ENCODE measurements around the gene METAP1D.
A peak's percentile ranks its signal among the peaks of the same experiment; 100 is the strongest.
"Not testable (repeated sequence)": the region's sequence is repeated elsewhere in the genome, so short reads cannot be mapped to it uniquely, and the experiment has no call there.

METAP1D gene

GRCh38 chr2:171999604-172000469, at the start of gene METAP1D:
METAP1D (plus strand) TSS chr2:171999953; CDS start chr2:171999970, 17 bp downstream.
- DNase-seq: peak; percentile 81

DNA sequence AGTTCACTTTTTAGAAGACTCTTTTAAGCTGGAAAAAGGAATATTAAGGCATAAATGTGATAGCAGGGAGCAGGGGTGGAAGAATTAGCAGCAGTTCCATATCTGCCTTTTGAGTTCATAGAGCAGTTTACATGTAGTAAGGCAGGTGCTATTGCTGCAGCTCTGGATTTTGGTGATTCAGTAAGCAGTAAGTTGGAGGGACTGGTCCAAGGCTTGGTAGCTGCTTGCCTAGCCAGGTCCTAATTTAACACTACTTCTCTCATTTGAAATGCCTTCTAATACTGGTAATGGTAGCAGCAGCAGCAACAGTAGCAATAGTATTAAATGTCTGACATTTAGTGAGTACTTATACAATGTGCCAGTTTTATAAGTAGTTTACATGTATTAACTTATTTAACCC, 47.5 kb upstream of the METAP1D start:
- DNase-seq: no peak

DNA sequence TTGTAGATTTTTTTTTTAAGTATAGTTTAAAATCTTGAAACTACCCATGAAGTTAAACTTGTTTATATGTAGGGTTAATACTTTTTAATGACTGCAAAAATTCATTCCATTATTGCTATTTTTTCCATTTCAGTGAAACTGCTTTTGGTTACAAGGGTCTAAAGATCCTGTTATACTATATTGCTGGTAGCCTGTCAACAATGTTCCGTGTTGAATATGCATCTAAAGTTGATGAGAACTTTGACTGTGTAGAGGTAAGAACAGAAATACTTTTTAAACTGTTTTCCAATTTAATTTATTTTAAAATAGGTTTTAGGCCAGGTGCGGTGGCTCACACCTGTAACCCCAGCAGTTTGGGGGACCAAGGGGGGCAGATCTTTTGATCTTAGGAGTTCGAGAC, 47.0 kb upstream of the METAP1D start:
- no peak for DNase-seq

GRCh38 chr2:171956135-171956825, 43.5 kb upstream of the METAP1D start:
- no peak for DNase-seq

DNA sequence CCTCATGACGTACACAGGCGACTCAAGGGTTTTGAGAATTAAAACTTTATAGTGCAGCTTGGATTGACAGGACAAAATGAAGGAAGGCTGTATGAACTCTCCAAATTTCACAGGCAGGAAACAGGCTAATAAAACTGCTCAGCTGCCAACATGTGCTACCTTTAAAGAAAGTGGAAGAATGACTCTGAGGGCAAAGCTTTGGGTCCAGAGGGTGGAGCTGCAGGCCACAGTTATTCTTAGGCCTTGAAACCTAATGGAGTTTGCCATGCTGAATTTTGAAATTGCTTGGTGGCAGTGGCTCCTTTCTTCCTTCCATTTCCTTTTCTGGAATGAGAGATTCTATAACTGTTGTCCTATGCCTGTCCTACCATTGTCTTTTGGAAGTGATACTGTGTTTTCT, 42.7 kb upstream of the METAP1D start:
- no peak for DNase-seq

- DNase-seq: no peak
Measured at GRCh38 chr2:171958475-171958874, 41.3 kb upstream of the METAP1D start.

GRCh38 chr2:171959998-171960397, 39.8 kb upstream of the METAP1D start:
- no peak for DNase-seq

GRCh38 chr2:171960570-171960969, 39.2 kb upstream of the METAP1D start:
- no peak for DNase-seq

DNA sequence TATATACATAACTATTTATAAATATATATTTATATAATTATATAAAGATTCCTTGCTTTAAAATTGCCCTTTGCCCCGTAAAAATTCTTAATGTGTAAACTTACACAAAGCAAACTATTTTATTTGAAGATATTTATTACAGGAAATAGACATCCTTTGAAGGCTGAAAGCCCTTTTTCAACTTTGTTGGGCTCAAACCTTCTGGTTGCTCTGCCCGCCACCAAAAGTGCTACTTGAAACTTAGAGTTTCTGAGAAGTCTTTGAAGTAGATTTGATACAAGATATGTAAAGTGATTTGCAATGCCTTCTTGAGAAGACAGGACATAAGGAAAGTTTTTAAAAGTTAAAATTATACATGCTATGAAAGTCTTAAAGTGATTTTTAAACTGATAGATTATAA, 36.6 kb upstream of the METAP1D start:
- no peak for DNase-seq

DNA sequence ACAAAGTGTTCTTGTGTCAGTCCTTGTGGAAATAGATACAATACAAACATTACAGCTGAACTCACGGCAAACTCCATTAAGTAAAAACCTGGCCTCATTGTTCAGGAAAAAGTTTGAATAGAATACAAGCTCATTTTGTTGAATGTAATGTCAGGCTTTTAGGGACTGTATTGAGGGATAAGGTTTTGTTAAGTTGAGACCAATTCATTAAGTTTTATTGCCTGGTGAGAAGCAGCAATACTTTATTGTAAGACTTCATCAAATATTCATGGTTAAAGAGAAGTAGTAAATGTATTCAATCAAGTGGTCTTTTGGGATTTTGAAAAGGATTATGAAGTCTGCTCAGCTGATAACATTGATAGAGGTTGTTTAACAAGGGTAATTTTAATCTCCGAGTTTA, 35.4 kb upstream of the METAP1D start:
- DNase-seq: no peak

GRCh38 chr2:171965238-171965637, 34.5 kb upstream of the METAP1D start:
- DNase-seq: no peak

GRCh38 chr2:171965661-171966060, 34.1 kb upstream of the METAP1D start:
- no peak for DNase-seq

DNA sequence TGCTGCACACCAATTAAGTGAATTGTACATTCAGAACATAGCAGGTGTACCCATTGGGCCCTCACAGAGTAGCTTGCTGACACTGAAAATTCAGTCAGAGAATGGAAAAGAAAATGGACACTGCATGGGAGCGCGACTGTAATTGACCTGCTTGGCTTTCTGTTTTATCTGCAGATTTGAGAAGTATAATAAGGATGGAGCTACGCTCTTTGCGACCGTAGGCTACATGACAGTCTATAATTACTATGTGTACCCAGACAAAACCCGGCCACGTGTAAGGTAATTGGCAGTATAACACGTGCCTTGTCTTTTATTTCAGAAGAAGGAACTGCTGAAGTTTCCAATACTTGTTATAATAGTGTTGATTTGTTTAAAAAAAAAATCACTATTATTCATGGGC, 33.5 kb upstream of the METAP1D start:
- DNase-seq: no peak

GRCh38 chr2:171966688-171967087, 33.1 kb upstream of the METAP1D start:
- no peak for DNase-seq

DNA sequence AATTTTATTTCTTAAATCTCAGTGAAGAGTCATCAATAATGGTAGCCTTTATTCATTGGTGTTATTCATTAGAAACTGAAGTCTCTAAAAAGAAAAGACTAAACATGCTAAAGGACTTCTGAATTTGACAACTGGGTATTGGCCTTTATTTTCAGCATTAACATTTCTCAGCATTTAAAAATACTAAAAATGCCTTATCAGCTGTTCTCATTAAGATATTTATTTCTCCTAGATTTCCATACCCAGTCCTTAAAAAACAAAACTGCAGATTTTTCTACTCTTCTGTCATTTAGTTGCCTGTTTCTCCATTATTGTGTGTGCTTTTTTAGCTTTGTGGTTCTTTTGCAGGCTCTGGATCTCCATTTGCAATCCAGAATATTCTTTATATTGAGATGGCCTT, 31.2 kb upstream of the METAP1D start:
- no peak for DNase-seq

- no peak for DNase-seq
Measured at GRCh38 chr2:171972329-171972982, 27.3 kb upstream of the METAP1D start.

DNA sequence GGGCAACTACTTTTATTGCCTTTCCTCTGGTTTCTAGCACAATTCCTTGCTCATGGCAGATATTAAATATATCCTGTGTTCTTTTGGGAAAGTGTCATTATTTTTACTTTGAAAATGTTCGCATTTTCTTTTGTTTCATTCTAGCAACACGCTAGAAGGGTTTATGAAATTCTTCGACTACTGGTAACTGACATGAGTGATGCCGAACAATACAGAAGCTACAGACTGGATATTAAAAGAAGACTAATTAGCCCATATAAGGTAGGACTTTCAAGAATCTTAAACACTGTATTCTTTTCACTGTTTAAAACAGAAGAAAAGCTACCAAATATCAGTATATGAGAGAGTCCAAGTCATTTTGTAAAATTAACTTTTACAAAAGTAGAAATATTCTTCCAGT, 20.6 kb upstream of the METAP1D start:
- no peak for DNase-seq

GRCh38 chr2:171983924-171984323, 15.8 kb upstream of the METAP1D start:
- DNase-seq: not testable (repeated sequence)

DNA sequence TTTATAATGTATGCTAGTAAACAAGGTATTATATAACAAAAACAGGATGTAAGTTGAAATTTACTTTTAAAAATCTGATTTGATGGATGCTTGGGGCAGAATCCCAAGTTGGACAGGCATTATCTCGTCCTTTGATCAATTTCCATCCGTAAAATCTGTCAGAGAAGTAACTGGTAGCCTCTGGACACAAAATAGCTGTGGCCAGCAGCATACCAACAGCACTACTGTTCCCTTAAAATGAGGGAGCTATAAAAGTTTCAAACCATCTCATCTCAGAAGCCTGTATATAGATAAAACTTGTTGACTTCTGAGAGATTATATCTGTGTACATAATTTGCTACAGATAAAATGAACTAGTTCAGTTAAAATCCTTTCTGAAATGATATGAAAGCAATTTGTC, 14.7 kb upstream of the METAP1D start:
- no peak for DNase-seq

DNA sequence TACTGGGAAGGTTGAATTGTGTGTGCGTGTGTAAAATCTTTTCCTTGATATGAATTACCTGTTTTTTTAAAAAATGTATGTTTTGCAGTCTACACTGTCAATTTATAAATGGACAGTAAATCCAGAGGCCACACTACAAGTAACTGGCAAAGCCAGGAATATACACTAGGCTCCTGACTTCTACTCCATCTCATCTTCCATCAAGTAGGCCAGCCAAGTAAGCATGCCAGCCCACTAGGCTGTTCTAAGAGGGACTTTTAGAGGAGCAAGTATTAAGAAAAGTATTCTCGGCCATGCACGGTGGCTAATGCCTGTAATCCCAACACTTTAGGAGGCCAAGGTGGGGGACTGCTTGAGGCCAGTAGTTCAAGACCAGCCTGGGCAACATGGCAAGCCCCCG, 13.0 kb upstream of the METAP1D start:
- no peak for DNase-seq

DNA sequence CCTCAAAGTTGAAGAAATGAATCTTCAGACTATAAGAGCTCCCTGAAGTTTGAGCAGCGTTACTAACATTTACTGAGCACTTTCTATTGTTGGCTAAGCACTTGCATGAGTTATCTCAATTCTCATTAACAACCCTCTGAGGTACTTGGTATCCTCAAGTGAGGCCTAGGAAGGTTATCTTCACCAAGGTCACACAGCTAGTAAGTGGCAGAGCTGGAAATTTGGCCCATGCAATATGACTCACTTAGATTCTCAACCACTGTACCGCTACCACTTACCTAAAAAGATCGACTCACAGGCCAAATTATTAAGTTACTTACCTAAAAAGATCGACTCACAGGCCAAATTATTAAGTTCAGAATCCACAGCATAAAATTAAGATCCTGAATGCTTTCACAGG, 8.7 kb upstream of the METAP1D start:
- no peak for DNase-seq

- DNase-seq: no peak
Measured at GRCh38 chr2:171995586-171995985, 4.2 kb upstream of the METAP1D start.

DNA sequence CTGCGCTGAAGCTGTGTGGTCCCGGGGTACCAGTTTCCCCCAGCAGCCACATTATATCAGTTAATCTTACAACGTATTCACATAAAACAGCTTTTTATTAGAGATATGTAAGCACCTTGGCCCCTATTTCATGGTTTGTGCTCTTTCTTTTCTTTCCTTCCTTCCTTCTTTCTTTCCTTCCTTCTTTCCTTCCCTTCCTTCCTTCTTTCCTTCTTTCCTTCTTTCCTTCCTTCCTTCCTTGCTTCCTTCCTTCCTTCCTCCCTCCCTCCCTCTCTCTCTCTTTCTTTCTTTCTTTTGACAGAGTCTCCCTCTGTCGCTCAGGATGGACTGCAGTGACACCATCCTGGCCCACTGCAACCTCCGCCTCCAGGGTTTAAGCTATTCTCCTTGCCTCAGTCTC, 3.7 kb upstream of the METAP1D start:
- no peak for DNase-seq

DNA sequence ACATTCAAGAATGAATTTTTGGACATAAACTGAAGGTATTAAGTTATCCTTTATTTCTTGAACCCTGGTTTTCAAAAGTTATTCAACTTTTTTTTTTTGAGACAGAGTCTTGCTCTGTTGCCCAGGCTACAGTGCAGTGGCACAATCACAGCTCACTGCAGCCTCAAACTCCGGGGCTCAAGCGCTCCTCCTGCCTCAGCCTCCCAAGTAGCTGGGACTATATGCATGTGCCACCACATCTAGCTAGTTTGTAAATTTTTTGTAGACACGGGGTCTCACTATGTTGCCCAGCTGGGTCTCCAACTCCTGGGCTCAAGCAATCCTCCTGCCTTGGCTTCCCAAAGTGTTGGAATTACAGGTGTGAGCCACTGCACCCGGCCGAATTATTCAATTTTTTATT, 2.7 kb upstream of the METAP1D start:
- DNase-seq: not testable (repeated sequence)

All from NCI-H1694 treated with DMSO at 0.1 percent for 48 hours (cell line).